GM19397 (cell line): ENCODE measurements around the gene ARHGAP10.

Experiments used
- ATAC-seq: cut with Tn5 transposase; IDR thresholded peaks from one replicate; pipeline ENCODE4 v1.9.1; 2021; ENCODE audit warnings: mild to moderate bottlenecking, moderate library complexity; ENCODE audit not compliant: unreplicated experiment

The ARHGAP10 gene

DNA sequence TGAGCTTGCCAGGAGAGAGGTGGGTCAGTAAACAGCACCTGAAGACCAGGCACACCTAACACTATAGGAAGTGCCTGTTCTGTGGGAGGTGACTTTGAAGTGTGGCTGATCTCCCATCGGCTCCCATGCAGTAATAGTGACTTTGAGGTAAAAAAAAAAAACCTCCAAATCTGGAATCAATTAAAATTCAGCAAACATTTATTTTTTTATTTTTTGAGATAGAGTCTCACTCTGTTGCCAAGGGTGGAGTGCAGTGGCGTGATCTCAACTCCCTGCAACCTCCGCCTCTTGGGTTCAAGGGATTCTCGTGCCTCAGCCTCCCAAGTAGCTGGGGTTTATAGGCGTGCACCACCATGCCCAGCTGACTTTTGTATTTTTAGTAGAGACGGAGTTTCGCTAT, 32.4 kb downstream of the ARHGAP10 start:
- ATAC-seq = no peak

DNA sequence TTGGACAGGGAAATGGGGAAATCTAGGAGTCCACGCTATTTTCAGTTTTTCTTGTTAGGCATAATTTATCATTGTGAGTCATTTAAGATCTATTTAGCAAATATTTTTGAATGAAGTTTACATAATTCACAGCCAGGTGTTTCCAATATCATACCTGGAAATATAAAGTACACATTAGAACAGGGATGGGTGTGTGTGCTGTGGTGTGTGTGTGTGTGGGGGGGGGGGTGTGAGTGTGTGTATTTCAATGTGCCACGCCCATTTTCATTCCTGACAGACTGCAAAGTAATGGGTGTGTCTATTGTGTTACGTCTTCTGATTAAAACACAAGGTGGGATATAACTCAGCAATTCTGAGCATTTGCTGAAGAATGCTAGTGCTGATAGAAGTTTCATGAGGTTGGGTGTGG, 33.2 kb downstream of the ARHGAP10 start:
- ATAC-seq = no peak

DNA sequence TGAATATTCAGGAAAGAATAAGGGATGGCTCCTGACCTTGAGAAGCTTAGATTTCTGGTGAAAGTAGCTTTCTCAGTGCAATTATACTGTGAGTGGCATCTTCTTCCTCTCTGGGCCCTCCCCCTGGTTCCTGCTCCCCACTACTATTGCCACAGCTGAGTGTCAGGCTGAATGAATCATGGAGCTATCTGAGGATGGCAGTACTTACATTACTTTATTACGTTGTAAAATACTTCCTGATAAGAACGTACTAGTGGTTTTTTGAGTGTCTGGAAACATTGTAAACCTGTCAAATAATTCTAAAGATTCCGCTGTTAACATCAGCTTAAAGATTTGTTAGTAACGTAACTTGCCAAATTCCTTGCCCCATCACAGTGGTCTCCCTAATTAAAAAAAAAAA, 36.2 kb downstream of the ARHGAP10 start:
- no peak for ATAC-seq

DNA sequence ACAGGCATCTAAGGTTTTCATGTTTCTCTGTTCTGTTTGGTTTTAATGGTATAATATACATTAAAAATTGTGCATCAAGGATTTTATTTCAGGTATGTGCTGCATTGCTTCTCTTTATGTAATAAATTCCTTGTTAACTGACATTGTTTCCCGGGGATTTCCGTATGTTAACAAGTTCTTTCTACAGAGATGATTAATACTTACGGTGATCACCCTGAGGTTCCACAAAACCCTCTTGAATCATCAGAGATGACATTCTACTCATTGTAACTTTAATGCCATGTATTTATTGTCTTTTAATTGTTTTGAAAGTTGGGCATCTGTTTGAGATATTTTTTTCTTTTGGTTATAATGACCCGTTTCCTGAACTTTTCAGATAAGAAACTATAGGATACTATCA, 37.5 kb downstream of the ARHGAP10 start:
- no peak for ATAC-seq

DNA sequence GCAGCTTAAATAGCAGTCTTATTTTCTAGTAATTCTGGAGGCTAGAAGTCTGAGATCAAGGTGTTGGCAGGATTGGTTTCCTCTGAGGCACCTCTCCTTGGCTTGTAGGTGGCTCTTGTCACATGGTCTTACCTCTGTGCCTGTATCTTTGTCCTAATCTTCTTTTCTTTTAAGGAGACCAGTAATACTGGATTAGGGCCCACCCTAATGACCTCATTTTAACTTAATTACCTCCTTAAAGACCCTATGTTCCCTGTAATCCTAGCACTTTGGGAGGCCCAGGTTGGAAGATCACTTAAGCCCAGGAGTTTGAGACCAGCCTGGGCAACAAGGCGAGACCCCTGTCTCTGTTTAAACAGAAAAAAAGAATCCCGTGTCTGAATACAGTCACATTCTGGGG, 38.9 kb downstream of the ARHGAP10 start:
- ATAC-seq = no peak

DNA sequence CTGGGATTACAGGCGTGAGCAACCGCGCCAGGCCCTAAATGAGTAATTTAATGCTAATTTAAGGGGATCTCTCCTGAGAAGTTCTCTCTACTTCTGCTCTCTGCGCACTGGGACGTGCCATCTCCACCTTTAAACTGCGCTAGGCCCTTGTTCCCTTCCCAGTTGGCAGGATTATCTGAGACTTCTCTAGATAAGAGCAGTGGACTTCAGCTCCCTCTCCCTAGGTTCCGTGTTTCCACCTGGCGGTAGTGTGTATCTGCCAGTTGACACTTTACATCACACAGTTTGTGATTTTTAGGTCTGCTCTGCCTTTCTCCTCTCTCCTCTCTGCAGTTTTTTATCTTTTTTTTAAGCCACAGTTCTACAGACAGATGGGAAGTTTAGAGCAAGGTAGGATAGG, 40.2 kb downstream of the ARHGAP10 start:
- no peak for ATAC-seq

DNA sequence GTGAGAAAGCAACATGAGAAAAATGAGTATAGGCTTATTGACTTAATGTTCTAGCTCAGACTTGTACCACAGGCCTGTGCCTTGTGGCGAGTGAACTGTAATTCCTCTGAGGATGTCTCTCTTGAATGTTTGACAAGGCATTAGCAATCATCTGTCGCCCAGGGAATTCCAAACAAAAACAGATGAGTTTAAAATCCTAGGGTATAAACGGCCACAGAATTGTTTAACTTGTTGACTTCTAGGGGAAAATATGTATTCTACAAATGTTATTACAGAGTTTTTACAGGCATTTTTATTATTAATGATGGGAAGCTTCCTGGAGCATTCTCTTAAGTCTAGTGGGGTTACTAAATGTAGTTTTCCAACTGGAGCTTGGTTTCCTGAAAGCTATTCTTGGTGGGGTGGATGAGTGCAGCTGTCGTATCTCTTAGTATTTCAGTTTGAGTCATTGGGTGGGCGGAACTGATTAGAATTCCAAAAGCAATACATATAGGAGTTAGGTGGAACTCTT, 40.6 kb downstream of the ARHGAP10 start:
- ATAC-seq = no peak

DNA sequence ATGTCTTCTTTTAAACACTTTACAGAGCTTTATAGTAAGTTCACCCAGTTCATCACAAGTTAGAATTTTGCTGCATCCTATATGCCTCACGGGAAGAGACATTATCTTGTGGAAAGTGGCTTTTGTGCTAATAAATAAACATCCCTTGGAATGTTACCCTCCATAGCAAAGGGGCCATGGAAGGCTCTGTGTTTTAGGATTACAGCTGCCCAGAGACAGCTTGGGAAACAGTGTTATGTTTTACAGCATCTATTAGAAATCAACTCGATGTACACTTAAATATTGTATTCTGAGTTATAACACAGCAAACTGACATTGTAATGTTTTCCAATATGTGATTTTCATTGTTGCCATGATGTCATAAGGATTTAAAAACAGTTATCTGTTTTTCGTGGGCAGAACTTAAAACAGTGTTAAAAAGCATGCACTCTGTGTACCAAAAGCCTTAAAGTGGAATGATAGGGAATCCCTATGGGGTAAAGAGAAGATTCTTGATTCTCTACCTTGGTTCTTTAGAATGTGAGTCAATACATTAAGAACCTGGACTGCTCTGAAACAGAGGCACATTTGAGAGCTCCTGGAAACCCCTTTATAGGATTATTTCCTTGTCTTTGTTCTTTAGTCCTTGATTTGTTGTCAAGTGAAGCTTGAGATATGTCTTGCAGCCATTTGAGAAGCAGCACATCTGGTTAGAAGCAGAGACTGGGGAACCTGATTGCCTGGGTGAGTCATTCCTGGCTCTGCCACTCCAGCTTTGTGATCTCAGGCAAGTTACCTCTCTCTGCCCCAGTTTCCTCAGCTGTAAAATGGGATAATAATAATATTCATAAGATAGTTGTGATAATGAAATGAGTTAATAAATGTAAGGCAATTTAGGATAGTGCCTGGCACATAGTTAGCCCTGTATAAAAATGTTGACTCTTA, 41.6 kb downstream of the ARHGAP10 start:
- no peak for ATAC-seq

DNA sequence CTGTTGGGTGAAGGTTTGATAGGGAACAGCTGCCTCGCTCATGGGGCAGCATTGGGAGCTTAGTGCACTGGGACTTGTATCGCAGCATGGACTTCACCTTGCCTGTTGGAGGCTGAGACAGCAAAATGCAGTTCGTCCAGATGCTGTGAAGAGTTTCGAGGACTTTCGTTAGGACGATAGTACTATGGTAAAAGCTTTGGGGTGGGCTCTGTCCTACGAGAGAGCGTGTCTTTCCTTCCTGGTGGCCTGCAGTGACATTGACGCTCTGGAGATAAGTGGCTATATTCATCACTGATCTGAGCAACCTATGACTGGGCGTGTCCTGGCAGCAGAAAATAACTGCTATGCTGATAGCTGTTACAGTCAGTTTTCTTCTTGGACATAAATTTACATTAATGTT, 44.8 kb downstream of the ARHGAP10 start:
- no peak for ATAC-seq

DNA sequence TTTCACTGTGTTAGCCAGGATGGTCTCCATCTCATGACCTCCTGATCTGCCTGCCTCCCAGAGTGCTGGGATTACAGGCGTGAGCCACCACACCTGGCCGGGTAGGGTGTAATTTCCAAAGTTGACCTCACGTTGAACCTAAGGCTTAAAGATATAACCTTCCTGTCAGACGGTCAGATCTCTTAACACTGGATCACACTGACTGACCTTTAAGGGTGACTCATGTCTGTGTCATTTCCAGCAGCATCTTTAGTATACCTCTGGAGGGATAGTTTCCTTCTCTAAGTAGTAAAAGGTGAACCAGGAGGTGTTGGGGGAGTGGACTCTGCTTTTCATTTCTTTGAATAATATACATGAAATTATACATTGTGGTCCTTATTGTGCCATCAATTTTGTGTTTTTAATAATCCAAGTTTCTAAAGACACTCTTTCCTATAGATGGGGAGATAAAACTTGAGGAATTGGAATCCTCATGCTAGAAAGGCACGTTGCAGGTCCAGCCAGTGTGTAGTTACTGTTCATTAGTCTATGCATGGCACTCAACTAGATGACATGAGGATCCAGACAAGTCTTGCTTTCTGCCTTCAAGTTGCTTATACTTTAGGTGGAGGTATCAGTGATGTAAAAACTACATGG, 45.7 kb downstream of the ARHGAP10 start:
- no peak for ATAC-seq

DNA sequence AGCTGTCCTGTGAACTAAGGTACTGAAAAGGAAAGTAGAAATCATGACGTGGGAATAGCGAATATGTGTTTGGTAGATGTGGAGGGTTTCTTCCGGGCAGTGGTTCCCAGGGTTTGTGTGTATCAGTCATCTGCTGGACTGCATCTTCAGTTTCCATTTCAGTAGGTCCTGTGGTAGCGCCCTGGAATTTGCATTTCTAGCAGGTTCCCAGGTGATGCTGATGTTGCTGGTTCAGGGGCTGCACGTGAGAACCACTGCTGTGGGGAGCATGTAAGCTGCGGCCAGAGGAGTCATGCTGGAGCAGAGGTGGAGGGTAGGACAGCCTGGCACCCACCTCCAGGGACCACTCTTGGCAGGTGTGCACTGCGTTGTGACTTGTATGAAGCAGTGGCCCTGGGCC, 47.1 kb downstream of the ARHGAP10 start:
- ATAC-seq = peak; percentile 41

DNA sequence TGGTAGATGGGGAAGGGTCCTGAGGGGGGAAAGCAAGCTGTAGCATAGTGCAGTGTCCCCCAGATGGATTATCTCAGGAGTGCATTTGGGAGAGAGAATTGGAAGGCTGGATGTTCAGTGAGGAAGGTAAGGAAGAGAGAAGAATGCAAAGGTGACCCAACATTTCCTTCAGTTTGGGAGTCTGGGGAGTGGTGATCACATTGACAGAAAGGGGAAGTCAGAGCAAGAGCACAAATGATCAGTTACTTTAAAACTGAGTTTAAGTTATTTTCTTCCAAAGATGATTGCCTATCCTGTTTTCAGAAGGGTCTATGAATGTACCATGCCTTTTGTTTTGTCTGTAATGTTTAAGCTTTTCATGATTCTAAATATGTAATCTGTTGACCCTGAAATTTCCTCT, 47.6 kb downstream of the ARHGAP10 start:
- no peak for ATAC-seq

DNA sequence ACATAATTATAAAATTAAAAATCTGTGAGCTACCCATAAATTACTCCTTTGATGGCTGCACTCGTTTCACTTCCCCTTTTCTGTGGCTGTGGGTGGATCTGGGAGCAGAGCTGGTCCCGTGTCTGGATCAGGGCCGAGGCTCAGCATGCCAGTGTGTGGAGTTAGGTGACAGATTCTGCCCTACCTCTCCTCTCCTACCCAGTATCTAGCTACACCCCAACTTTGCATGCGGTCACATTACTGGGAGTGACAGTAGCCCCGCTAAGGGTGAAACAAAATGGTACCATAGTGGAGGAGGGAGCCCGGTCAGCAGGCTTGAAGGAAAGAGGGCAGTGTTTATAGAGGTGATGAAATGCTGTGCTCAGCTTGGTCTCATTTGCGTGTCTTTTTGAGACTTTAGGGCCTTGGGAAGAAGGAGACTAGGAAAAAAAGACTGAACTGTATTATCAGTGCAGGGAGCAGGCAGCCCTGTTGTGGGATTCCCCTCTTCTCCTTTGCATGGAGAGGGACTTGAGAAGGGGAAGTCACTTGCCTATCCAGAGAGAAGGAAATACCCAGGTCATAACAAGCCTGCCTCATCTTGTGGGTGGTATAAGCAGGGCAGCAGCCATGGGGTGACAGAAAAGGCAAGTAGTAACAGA, 48.4 kb downstream of the ARHGAP10 start:
- peak; percentile 59 for ATAC-seq

DNA sequence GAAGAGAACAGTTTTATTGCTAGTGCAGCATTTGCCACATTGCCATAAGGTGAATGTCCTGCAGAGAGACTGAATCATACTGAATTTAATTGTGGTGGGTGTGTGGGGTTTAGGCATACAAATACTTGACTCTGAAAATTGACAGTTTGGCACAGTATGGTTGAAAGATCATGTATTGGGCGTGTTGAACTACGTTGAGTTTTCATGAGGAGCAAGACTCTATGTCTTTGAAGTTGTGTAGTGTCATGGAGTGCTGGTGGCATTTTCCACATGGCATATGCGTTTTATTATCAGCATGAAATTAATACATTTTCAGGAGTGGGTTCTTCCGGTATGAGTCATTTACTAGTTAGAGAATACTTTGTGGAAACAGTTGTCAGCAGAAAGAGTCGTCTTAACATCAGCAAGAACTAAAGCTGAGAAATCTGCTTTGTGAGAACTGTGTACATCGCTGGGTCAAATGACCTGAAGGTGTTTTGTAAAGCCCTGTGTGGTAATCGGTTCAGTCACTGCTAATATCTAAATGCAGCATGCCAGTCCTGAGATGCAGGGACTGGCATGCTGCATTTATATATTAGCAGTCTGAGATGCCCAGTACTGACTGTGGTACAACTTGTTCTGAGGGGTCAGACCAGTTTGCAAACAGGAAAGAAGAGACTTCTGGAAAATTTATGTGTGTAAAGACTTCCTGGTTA, 50.3 kb downstream of the ARHGAP10 start:
- ATAC-seq = no peak

DNA sequence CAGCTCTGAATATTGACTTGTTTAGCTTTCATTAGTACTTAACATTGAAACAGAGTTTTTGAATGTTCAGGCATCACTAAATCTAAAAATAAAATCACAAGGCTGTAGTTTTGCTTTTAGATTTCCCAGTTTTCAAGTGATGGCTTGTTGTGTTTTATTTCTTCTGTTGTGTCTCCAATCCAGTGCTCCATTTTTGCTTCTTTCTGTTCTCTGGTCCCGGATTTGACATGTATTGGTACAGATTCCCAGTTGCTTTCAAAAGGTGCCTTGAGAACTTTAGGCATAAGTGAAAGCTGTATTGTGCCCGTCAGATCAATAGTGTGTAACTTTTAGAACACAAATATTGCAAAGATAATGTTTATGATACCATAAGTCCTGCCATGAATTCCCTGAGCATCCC, 53.2 kb downstream of the ARHGAP10 start:
- no peak for ATAC-seq

DNA sequence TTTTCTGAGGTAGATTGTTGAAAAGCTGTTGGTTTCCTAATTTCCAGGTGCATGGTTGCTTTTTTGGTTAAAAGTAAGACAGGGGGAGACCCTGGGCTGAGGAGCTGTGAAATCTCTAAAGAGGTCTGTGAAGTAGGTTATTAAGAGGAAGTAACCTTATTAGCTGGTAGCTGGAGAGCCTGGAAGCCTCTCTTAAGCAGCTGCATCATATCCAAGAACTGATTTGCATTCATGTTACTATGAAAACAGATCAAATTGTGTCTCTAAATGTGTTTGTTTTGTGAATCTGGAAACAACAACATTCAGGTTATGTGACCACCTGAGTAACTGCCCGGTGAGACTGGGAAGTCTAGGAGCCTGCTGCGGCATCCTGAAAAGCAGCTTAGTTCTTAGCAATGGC, 54.1 kb downstream of the ARHGAP10 start:
- ATAC-seq = peak; percentile 74

DNA sequence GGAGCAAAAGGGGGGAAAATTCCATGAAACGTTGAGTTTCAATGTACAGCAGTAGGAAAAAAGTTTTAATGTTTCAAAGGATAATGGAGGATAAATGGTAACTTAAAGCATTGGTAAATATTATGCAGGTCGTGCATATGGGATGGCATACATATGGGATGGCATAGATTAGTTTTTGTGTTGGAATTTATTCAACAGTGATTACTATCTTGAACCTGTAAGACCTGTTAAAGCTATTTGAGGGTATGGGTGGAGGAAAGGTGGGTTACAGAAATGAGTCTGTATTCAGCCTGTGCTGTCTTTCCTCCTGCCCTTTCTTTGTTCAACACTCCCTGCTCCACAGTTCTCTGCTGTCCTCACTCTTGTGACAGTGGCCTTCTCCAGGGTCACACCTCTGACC, 54.6 kb downstream of the ARHGAP10 start:
- no peak for ATAC-seq

DNA sequence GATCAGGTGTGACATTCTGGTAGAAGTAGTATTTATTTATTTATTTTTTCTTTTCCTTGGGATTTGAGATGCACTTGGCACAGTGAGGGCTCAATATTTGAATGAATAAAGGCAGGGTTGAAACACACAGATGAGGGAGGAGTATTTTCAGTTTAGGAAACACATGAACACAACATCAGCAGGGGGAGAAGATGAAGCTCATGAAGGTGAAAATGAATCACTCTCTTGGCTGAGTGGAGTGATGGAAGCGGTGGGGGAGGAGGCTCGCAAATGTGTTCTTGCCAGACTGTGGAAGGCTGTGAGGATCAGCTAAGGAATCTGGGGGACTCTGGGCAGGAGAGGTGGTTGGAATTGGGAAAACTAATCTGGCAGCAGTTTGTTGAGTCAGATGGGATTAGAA, 55.3 kb downstream of the ARHGAP10 start:
- no peak for ATAC-seq

DNA sequence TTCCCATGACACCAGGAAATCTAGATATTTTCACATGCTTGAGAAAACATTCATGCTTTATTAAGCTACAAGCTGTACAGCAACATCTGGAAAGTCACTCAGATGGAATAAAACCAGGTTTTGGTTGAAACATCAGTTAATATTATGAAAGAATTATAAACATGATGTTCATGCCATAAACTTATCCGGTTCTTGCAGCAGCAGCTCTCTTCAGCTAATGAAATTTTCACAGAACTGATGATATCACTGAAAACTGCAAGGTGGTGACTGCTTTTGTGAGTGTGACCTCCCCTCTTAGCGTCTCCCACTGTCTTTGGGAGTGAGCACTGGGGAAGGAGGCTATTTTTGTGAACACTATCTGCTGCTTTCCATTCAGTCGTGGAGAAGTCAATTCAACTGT, 56.9 kb downstream of the ARHGAP10 start:
- no peak for ATAC-seq

DNA sequence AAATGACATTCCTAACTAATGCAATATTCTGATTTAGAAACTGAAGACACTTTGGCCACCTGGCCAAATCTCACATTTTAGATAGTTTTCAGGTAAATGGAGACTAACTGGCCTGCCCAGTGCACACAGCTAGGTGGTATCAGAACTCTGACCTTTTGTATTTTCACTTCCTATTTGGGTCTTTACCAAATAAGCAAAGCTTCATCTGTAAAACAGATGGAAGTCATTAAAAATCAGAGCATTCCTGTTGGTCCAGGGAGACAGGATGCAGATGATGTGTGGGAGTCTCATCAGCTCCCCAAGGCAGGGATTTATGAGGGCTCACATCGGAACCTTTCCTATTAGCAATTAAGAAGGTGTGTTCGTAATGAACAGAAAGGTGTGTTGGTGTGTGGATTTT, 57.7 kb downstream of the ARHGAP10 start:
- ATAC-seq = no peak

DNA sequence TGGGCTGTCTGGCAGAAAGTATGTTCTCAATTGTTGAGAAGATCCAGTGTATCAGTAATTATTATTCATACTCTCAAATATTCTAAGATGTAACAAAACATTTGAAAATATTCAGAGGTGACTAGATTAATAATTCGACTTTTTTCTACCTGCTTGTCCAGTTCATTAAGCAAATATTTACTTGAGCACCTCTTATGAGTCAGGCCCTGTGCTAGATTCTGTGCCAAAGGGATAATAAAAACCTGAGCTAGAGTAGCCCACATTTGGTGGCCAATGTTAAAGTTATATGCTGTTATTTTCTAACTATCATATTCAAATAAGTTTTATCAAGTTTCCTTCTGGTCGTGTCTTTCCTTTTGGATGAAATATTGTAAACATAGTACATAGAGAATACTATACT, 58.5 kb downstream of the ARHGAP10 start:
- no peak for ATAC-seq
